Stimulated activated CD8-positive, alpha-beta memory T cell treated with anti-CD3 and anti-CD28 coated beads, Interleukin-7, amount 100 ng/mL, for 24 hours (primary cell): ENCODE data around the gene MARK3.

Experiments
- DNase-seq: peaks from one replicate; pipeline ENCODE4 v3.0.0-alpha.2; 2020; ENCODE audit warnings: low read depth

The MARK3 gene

DNA sequence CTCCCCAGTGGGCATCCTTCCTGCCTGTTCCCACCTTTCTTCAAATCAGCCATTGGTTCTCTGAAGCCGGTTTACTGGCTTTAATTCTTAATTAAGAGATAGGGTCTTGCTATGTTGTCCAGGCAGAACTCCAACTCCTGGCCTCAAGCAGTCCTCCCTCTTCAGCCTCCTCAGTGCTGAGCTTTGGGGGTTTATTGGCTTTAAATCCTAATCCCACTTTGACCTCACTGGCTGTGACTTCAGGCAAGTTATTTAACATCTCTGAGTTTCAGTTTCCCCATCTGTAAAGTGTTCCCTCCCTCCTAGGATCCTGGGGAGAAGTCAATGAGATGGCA is 141.7 kb downstream of the MARK3 start:
- DNase-seq: no peak

GRCh38 chr14:103527408-103528145 is 142.4 kb downstream of the MARK3 start:
- DNase-seq: no peak

DNA sequence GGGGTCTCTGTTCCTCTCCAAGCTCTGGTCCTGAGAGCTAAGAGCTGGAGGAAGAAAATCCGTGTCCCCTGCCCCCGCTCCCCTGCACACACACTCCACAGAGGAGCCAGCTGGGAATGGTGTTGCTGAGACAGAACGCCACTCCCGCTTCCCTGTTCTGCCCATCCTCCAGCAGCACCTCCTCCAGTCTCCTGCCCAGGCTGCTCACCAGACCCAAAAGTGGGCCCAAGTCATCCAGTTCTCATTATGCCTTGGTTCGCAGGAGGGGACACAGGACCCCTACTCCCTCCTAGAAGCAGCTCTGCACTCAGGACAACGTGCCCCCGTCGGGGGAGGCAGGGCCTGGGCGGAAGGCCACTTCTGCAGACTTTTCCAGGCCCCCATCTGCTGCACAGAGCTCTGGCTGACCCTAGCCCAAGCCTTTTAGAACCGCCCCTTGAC is 143.0 kb downstream of the MARK3 start:
- DNase-seq: no peak

DNA sequence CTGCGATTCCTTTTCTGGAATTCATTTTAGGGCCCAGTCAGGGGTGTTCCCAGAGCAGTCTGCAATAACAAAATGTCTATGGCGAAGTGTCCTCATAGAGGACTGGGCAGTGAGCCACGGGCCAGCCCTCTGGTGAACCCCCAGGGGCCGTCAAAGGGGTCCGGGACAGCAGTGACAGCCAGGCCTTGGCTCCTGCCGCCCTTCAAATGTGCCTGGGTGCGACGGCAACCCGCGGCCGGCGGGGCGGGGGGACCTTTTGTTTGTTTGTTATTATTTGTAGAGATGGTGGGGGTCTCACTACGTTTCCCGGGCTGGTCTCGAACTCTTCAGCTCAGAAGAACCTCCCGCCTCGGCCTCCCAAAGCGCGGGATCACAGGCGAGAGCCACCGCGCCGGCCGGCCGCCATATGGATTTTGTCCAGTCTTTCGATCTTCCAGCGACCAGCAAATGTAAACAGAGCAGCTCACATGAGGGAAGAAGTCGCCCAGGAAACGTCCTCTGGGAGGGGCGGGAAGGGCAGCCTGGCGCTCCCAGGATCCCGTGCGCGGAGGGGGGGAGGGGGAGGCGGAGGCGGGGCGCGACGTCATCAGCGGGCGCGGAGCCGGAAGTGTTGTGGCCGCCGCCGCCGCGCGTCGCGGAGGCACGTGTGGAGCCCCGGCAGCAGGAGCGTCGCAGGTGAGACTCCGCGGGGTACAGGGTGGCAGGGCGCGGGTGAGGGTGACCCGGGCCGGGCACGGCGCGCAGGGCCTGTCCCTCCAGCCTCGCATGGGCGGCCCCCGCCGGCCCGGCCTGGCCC is 143.6 kb downstream of the MARK3 start, which contains the start of gene TRMT61A:
Gene TRMT61A (plus strand): TSS at position 610 of the 796 bp plus-strand sequence. CDS start 783 bp downstream, outside the sequence.
- DNase-seq: peak; percentile 44

DNA sequence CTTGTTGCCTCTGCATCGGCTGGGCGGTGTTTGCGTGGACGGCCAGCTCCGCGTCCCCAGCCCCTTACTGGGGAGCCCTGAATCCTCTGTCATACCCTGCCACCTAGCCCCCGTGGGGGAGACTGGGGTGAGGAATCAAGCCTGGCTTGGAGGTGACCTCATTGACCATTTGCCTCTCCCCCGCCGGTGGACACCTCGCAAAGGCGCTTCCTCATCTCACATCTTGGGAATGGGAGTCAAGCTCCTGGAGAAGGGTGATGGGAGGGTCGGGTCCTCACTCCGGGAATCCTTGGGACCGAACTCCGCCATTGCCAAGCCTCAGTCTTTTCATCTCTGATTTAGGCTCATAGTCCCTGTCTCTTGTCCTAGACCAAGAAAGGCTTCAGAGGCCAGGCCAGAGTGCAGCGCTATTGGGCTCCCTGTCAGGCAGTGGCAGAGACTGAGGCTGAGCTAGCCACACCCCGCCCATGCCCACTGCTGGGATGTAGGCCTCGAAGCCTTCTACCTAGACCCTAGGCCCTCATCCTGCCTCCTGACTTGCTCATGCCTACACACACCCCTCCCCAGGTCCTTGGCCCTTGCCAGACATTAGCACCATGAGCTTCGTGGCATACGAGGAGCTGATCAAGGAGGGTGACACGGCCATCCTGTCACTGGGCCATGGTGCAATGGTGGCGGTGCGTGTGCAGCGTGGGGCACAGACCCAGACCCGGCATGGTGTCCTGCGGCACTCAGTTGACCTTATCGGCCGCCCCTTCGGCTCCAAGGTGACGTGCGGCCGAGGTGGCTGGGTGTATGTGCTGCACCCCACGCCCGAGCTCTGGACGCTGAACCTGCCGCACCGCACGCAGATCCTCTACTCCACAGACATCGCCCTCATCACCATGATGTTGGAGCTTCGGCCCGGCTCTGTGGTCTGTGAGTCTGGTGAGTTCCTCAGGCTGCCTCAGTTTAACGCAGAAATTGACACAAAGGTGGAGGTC is 144.5 kb downstream of the MARK3 start:
- no peak for DNase-seq

- no peak for DNase-seq
These were observed 145.2 kb downstream of the MARK3 start for GRCh38 chr14:103530390-103530789.

GRCh38 chr14:103530831-103531230 is 145.6 kb downstream of the MARK3 start:
- no peak for DNase-seq

GRCh38 chr14:103531421-103532215 is 146.4 kb downstream of the MARK3 start:
- DNase-seq: no peak

DNA sequence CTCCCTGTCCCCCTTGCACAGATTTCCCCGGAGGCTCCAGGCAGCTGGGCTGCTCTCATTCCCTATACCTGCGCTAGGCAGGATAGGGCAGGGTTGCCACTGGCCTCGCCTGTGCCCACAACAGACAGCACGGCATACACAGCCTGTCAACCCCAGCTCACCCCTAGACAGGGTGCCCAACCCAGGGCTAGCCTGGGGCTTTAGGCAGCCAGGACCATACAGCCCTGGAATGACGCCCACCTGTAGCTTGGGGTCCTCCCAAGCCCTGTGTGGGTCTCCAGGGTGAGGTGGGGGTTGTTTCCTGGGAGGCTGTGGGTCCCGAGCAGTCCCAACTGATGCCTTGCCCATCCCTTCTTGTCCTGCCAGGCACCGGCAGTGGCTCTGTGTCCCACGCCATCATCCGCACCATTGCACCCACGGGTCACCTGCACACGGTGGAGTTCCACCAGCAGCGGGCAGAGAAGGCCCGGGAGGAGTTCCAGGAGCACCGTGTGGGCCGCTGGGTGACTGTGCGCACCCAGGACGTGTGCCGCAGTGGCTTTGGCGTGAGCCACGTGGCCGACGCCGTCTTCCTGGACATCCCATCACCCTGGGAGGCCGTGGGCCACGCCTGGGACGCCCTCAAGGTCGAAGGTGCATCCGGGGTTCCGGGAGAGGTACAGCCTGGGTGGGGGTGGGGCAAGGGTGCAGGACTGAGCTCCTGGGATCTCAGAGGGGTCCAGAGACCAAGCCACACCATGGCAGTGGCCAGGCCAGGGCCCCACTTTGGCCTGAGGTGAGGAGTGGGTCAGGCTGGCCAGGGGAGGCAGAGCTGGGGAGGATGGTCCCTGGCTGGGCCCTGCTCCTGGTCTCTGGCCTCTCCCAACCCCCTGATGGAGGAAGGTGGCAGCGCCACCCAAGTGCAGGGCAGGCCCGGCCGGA is 147.3 kb downstream of the MARK3 start:
- DNase-seq: no peak

- DNase-seq: no peak
These were observed 148.2 kb downstream of the MARK3 start for GRCh38 chr14:103533137-103533998.

DNA sequence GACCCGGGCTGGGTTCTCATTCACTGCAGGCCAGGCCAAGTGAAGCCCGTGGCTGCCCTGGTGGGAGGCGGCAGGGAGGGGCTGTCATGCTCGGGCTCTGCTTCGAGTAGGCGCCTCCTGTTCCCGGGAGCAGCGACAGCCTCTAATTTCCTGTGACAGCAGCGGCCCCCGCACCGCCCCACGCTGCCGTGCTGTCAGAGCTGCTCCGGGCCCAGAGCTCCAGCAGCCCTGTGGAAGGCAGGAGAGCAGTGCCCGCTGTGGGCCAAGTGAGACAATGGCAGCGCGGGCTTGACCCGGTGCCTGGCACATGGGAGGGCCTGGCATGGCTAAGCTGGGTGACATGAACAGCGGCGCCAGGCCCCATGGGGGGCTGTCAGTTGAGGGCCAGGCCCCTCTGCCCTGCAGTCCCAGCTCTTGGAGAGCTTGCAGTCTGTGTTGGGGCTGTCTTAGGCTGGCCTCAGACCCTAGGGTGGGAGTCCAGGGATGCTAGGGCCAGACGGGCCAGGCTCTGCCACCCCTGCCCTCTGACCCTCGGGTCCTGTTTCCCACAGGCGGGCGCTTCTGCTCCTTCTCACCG is 148.9 kb downstream of the MARK3 start:
- no peak for DNase-seq

DNA sequence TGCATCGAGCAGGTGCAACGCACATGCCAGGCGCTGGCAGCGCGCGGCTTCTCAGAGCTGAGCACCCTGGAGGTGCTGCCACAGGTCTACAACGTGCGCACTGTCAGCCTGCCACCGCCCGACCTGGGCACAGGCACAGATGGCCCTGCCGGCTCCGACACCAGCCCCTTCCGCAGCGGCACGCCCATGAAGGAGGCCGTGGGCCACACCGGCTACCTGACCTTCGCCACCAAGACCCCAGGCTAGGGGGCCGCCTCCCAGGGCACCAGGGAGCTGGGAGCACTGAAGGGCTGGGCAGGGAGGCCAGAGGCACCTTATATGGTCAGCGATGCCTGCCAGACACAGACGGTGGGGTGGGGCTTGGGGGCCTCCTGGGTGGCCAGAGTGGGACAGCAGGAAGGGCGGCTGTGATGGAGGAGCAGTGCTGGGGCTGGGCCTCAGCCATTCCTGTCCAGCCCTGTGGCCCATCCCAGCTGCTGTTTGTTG is 149.4 kb downstream of the MARK3 start:
- no peak for DNase-seq

DNA sequence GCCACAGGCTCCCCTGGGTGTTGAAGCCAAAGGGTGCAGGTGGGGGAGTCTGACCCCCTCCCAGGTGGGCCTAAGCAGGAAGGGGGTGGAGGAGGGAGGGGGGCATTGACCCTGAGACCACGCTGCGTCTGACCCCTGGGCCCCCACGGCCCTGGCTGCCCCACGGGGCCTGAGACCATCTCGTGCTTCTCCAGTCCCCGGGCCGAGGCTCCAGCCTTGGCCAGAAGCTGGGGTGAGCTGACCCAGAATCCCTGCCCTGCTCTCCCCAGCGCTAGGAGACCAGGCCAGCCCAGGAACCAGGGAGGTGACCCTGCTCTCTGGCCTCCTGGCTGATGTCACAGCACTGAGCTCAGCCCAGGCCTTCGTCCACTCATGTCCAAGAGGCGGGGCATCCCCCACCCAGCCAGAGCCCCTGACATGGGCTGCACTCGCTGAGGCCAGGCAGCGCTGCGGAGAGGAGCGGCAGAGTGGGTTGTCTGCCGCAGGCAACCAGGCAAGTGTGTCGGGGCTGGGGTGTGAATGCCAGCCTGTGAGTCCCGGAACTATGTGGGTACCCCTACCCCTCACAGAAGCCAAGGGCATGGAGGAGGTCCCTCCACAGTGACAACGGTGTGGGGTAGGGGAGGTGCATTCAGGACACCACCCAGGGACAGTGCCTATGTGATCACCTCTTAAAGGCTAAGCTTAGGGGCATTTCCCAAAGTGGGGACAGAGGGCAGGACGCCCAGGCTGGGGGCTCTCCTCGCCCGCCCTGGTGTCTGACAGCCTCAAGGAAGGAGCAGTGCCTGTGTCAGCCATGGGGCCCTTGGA is 150.1 kb downstream of the MARK3 start:
- DNase-seq: no peak

GRCh38 chr14:103535891-103536565 is 150.8 kb downstream of the MARK3 start:
- no peak for DNase-seq

DNA sequence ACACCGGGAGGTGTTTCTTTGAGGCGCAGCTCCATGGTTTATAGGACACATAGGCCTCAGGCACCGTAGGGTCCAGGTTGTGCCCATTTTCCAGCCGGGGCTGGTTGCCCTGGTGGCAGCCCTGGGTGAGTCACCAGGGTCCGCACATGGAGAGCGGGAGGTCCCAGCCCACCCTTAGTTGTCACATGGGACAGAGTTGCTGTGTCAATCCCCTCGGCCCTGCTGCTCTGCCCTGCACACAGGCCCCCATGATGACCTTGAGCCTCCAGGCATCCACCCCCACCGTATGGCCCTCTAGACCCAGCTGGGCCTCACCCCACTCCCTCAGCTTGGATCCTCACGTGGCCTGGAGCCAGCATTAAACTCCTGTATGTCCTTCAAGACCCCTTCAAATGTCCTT is 151.5 kb downstream of the MARK3 start:
- DNase-seq: no peak

DNA sequence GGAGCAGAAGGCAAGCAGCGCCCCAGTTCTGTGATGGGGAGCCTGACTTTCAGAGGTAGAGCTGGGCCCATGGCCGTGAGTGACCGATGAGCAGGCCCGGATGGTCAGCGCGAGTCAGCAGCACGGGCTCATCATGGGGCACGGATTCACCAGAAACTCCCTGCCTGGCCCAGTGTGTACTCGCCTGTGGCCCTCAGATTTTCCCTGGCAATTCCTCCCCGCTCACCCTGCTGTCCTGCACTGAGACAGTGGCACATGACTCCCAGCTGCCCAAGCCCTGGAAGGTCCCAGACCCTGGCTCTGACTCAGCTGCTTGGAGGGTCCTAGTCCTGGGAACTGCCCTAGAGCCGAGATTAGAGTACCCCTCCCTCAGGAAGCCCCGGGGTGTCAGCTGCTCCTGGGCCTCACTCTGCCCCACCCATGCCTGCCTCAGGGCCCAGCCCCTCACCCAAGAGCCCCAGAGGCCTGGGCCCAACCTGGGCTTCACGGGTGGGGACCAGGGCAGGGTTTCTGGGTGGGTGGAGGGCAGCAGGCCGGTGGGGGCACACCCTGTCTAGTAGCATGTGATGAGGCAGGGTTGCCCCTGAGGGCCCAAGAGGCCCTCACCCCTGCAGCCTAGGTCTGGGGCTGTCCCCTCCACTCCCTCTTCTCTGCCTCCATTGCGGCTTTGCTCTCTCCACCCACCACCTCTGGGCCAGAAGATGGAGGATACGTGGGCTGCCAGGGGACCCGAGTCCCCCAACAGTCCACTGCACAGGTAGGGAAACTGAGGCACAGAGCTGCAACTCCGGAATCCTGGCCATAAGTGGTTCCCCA is 152.2 kb downstream of the MARK3 start:
- DNase-seq: no peak
